T-helper 2 cell treated with Interferon-gamma antibody and Interleukin-4, amounts not matched to agents 100 ng/mL and 5 ng/mL, for 36 hours (primary cell): Measurements from ENCODE around the gene MCM3. TPM values are rescaled to one million over a fixed set of nuclear protein-coding genes. Genes with fewer than 3 reads are reported as not detected.

ENCODE experiments used
- intact Hi-C: fragments of 100-400 bp; cut with micrococcal nuclease; formaldehyde crosslinking; loops from one replicate; pipeline ENCODE4 v1.15.1; 2023
- total RNA-seq: library from RNA; stranded (reverse); gene quantifications from 2 replicates; pipeline ENCODE4 v1.2.3, GENCODE V29; 2022

MCM3 gene
- total RNA-seq, 1 donor from 2014 or later, result 211 TPM

DNA sequence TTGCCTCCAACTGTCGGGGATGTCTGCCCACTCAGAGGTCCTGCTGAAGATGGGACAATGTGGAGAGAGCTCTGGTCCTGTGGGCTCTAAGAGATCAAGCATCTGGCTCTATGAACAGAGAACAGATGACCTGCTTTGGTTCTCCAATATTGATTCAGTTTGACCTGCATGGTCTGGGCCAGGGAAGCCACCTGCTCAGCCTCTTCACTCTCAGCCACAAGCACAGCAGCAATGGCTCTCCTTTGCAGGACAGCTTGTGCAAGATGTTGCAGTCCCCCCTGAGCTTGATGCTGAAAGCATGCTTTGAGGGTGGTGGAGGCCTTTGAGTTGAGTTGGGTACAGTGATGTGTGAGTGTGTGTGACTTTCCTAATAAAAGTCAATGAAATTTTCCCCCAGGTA lies 18.6 kb upstream of the MCM3 start:
- intact Hi-C loops, result no loop called here

DNA sequence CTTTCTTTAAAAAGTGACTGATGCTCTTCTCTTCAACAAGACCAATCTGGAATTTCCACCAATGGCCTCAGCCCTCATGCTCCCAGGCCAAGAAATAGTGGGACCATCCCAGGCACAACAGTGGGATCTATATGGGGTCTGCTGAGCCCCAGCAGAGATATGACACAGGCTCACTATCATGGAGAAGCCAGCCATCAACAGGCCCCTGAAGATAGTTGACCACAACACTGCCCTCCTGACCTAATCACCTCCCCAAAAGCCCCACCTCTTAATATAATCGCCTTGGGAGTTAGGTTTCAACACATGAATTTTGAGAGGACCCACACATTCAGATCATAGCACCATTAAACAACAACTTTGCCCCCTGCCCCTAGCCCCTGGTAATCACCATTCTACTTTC lies 16.8 kb upstream of the MCM3 start:
- intact Hi-C loops, result no loop called here

DNA sequence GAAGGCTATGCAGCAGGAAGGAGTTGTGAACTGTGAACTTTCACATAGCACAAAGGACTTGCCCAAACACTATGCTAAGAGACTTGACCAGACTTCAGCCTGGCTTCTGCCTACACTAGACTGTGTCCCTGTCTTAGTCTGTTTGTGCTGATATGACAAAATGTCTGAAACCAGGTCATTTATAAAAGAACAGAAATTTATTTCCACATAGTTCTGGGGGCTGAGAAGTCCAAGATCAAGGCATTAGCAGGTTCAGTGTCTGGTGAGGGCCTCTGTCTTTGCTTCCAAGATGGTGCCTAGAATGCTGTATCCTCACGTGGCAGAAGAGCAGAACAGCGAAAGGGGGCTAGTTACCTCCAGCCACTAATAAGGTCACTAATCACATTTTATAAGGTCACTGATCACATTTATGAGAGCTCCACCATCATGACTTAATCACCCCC lies 16.0 kb upstream of the MCM3 start:
- intact Hi-C loops, result no loop called here

DNA sequence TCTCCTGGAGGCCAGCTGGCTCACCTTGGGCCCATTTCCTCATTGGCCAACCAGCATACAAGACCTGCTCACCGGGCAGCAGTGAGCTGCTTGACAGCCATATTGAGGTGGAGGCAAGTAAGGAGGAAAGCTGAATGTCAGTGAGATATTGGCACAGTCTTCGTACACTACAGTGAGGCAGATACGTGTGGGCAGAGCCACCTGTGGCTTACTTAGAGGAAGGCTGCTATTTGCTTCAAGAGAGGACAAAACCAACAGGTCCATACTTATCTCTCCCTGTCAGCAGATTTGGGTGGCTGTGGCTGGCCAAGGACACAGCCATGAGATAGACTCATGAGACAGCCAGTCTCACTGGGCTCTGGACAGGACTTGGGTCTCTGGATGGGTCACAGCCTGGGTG lies 15.1 kb upstream of the MCM3 start:
- intact Hi-C loops, result no loop called here

DNA sequence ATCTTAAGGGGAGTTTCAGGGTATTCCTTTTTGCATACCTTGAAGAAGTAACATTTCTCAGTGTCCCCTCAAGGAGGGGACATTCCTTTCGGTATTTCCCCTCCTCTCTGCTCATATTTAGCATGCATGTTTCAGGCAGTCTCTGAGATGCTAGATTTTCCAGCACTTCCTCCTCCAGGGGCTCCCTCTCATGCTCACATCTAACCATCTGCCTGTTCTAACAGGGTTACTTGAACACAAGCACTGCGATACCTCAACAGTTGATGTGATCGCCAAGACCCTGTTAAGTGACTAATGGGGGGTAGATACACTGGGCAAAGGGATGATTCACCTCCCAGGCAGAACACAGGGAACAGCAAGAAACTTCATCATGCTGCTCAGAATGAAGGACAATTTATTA lies 12.9 kb upstream of the MCM3 start:
- intact Hi-C loops, result no loop called here

DNA sequence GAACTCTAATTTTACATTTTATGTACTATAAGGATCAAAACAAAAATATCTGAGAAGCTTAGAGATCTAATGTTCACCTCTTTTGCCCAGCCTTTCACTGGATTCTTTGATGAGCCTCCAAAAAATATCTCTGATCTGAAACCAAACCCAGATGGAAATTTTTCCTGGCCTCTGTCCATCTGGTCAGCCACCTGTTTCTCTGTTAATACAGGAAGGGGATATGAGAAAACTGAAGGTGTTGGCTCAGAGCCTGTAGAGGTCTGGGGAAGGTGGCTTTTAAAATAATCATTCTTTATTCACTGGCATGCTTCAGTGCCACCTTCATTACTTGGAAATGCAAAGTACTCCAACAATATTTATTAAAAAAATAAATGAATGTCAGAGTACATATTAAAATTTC lies 8.5 kb upstream of the MCM3 start:
- intact Hi-C loops, result no loop called here

DNA sequence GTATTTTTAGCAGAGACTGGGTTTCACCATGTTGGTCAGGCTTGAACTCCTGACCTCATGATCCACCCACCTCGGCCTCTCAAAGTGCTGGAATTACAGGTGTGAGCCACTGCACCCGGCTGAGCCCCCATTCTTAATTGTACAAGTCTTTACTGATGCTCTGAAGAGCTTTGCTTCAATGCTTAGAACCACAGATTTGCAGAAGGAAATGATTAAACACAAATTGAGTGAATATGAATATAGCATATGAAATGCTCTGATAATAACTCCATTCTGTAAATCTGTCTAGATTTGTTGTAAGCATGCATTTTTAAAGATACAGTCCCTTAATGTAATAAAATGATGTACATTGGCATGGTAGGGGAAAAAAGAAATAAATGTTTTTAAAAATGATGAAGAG lies 4.3 kb upstream of the MCM3 start:
- intact Hi-C loops, result loop anchor here (10.0 kb wide), 1 partner anchor 1506 kb away; the partner anchor contains the start of gene LRRC1

DNA sequence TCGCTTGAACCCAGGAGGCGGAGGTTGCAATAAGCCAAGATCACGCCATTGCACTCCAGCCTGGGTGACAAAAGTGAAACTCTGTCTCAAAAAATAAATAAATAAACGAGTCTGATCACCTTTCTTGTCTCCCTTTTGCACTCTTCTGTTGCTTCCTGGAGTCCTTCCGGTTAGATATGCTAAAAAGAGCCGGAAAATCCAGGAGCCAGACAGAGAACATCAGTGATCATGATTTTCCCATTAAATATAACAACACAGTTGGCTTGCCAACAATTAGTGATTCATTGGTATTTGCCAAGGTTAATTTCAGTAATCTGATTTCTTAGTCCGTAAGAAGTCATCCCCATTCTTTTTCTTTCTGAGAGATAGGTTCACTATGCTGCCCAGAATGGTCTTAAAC lies 3.7 kb upstream of the MCM3 start:
- intact Hi-C loops, result loop anchor here (10.0 kb wide), 1 partner anchor 1507 kb away; the partner anchor contains the start of gene LRRC1

DNA sequence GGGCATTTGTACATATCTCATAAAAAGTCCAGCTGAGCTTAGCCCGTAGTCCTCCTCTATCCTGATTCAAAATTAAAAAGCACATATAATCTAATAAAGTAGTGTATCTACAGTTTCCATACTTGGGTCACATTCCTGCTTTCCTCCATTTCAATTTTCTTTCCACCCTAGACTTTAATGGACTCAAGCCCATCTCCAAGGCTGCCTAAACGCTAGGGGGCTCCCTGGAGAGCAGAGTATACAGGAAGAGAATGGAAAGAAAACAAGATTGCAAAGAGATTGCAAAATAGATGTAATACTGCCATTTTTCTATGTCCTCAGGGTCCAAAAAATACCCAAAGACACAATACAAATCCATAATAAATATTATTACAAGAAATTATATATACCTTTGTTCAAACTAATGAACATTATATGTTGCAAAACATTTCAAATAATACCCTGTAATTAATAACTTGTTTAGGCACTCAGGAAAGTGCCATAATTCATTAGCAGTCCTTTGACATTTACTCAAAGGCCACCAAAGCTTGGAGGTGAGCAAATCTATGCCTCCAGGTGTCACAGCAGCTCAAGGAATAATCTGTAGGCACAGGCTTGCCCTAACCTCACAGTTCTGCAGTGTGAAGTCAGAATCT lies 2.4 kb upstream of the MCM3 start:
- intact Hi-C loops, result loop anchor here (10.0 kb wide), 1 partner anchor 1508 kb away; the partner anchor contains the start of gene LRRC1

DNA sequence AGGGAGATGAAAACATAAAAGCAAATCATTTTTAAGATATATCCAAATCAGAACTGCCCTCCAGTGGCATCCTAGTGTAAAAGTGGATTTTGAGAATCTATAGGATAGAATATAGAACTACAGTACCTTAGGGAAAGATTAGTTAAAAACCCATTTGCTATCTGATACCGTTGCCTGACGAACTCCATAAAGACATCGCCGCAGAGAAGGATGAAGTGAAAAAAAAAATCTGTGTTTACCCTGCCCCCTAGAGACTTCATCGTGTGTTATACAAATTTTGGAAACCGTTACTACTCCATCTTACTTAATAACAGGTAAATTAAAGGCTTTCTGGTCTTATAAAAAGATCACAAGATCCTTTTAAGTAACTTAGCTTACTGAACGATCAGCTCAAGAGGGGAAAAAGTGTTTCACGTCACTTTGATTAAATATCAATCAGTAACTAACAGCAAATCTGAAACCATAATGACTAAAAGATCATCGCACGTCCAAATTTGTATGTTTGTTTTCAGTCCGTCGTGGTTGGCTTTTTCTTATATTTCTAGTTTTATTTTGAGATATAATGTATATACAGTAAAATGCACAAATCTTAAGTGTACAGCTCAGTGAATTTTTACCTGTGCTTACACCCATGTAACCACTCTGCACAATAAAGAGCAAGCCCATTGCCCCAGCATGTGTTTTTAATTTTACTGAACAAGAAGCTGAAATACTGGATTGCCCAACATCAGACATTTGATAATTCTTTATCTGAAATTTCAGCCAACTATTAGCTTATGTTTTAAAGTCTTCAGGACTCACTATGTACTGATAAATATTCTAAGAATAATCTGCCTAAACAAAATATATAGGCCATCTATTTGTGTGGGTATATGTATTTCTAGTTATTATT lies 881 bp upstream of the MCM3 start:
- intact Hi-C loops, result loop anchor here (1.0 to 10.0 kb wide), 6 partner anchors 23 to 1509 kb away; partner anchors contain the start of genes FBXO9, LRRC1 and TRAM2

DNA sequence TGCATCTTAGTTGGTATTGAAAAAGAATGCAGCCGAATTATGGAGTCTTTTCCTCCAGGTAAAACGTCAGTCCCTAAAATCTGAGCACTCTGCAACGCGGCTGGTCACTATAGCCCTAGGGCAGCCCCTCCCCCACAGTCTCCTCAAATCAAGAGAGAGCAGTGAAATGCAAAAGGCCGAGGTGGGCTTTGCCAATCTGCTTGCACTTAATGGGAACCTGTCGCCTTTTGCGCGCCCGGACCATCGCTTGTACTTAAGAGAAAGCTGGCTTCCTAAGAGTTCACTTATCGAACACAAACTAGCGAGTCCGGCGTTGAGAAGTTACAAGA lies 447 bp downstream of the MCM3 start:
- intact Hi-C loops, result loop anchor here (1.0 to 10.0 kb wide), 6 partner anchors 78 to 1511 kb away; partner anchors contain the start of genes EFHC1, GCLC, LRRC1 and PAQR8

DNA sequence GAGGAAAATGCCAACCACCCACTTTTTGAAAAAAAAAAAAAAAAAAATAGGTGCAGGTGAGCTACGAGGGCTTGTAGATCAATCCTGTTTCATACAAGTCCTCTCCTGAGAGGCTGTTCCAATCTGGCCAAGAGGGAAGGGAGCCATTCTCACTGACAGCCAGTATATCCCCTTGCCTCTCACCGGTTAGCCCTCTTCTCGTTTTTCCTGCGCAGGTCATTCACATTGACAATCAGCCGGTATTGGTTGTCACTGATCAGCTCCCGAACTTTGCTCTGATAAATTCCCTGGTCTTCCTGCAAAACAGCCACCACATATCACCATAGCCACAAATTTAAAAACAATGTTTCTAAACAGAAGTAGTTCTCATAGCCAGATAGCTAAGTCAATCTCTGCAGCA lies 1.4 kb downstream of the MCM3 start:
- intact Hi-C loops, result loop anchor here (5.0 to 10.0 kb wide), 2 partner anchors 1264 to 1512 kb away; partner anchors contain the start of genes GCLC and LRRC1

DNA sequence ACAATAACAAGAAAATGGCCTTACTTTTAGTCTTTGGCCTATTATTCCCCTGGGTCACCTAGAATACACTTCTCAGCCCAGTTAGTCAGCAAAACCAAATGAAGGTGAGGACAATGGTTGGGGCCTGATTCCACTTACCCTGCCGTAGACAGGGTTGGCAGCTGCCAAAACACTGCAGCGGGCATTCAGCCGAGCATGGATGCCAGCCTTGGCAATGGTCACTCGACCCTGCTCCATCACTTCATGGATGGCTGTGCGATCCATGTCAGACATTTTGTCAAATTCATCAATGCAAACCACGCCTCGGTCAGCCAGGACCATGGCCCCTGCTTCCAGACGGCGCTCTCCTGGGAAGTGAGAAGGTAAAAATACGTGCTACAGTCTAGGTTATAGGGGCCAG lies 8.4 kb downstream of the MCM3 start:
- intact Hi-C loops, result no loop called here

DNA sequence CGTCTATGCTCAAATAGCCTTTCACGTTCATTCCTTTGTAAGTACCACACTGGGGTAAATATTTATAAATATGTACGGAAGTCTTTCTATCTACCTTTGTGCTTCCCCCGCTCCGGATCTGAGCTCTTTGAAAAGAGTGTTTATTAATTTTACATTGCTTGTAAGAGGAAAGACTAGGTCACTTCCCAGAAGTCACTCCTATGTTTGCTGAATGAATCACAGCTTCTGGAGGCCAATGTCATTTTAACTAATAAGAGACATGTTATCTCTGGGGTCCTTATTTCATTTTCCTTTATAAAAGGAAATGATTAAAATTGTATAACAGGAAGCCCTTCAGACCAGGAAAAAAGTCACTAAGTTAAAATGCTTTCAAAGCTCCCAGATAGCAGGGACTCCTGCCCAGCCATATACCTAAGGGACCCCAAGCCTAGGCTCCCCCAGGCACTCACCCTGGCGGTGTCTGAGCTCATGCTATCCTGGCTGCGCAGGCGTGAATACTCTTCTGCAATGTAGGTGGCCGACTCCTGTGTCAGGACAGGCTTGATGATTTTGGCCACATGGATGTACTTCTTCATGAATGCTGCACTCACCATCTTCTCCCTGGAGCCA lies 12.6 kb downstream of the MCM3 start:
- intact Hi-C loops, result no loop called here

DNA sequence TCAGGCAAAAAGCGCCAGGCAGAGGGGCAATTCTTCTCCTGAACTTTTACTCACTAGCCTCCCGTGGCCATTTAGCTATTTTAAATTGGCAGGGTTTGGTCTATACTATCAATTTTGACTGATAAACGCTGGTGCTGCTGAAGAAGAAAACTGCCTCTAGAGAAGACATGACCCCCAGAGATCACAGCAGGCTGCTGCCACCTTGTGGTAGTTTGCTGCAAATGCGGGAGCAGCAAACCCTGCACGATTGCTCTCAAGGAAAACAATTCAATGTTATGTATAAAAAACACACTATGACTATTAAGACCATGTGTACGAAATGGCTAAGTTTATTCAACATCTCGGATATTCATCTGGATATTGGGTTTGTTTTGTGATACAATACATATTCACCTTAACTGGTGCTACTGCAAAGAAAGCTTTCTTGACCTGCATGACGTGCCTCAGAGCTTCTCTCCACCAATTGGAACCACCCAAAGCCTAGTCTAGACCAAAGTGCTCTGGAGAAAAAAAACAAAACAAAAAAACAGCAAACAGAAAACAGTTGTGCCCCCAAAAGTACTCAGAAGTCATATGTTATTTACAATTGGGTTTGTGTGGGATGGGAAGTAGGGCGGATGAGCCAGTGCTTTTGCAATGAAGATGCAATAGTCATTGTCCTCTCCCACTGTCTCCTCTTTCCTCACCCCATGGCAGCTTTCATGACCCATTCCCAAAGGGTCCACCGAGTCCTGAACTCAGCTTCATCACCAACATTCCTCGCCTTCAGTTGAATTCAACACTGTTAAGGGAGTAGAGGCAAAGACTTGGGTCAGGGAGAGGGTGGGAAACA lies 20.6 kb downstream of the MCM3 start:
- intact Hi-C loops, result loop anchor here (1.0 to 10.0 kb wide), 5 partner anchors 37 to 409 kb away; no protein-coding TSS in a partner anchor

DNA sequence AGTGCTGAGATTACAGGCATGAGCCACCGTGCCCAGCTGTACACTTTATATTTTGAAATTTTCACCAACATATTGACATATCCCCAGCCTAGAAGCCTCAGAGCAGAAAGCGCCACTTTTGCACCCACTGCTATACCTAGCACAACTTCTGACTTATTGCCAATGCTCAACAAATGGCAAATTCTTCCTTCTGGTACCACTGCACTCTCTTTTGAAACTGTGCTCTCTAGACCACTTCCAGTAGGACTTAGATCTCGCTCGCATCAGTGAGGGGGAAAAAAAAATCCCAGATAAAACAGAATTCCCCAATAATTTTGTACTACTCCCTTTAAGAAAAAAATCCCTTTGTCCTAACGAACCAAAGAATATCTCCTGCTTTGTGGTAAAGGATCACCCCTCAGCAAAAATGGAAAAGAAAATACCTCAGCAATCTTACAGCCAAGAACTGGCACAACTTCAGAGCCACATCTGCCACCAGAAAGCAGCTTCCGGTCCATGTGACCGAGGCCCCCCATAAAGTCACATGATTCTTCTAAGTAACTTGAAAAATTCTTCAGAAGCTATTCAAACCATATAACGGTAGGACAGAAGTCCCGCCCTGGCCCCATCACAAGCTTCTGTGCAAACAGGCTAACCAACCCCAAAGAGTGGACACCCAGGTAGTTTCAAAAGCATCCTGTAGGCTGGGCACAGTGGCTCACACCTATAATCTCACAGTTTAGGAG lies 21.8 kb downstream of the MCM3 start:
- intact Hi-C loops, result loop anchor here (1.0 to 10.0 kb wide), 5 partner anchors 35 to 408 kb away; no protein-coding TSS in a partner anchor

DNA sequence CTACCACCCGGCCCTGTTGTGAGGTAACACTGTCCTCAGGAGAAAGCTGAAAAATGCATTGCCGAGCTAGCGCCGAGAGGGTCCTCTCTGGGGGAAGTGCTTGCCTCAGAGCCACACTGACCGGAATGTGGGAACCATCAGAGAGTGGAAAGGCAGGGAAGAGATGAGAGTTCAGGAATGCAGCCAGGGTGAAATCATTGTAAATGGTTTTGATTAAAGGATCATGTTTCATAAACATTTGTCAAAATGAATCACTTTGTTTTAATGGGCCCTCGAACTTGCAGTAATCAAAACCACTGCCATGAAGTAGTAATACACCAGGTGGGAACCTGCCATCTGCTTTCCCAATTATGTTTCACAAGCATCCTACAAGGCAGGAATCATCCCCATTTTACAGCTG lies 23.3 kb downstream of the MCM3 start:
- intact Hi-C loops, result loop anchor here (5.0 to 10.0 kb wide), 2 partner anchors 34 to 406 kb away; no protein-coding TSS in a partner anchor

DNA sequence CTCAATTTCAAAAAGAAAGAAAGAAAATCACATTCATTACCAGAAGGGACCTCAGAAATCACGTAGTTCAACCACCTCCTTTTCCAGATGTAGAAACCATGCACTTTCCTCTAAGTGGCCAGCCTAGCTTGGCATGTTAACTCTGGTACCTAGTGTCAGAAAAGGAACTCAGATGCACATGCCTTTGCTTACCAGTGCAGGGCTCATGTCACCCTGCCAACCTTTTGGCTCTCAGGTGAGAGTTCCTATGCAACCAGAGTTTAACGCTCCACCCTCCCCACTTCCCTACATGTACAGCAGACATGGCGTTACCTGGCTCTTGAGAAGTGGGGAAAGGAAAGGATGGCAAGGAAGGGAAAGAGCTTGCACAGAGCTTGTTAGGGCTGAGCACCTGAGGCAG lies 23.9 kb downstream of the MCM3 start:
- intact Hi-C loops, result loop anchor here (5.0 to 10.0 kb wide), 2 partner anchors 33 to 406 kb away; no protein-coding TSS in a partner anchor

DNA sequence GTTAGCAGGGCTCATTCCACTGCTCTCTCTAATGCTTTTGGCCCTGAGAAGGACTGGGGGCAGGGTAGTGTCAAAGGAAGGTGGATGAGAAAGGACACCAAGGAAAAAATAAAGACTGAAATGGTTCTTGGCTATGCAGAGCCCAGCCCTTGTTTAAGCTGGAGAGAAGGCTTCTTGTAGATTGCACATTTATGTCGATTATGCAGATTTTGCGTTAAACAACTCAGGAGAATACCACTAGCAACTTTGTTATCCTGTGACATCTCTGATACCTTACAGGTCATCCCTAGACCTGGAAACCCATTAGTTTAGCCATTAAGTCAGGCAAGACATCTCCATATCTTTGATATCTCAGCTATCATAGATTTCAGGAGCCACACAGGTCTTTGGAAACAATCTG lies 29.1 kb downstream of the MCM3 start:
- intact Hi-C loops, result no loop called here
